Measurements from ENCODE around the gene GOLIM4.

Gene GOLIM4

DNA sequence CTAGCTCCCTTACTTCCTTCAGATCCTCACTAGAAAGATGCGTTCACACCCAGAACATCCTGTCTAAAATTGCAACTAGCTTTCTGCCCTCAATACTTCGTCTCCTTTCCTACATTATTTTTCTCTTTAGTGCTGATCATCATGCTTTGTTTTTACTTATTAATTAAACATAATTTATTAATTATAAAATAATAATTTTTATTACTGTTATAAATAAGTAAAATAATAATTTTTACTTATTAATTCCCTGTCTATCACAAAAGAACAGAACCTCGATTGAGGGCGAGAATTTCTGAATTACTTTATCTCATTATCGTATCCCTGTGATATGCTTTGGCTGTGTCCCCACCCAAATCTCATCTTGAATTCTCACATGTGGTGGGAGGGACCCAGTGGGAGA is 41.3 kb downstream of the GOLIM4 start:
- DNase-seq (ENCODE audit: low read depth): no peak
- H3K9me3 ChIP-seq (ENCODE audit: control insufficient read depth, low read length): no peaks in the 10 kb centered on the region
- no peak overlapping the region for H3K9ac ChIP-seq (ENCODE audit: low read length)

GRCh38 chr3:168053115-168053514 is 42.6 kb downstream of the GOLIM4 start:
- peak; percentile 60 for DNase-seq (ENCODE audit: low read depth)
- Histone ChIP-seq H3K4me3 (ENCODE audit: low read length) (no peak overlapping the region), H3K36me3 (ENCODE audit: control insufficient read depth, insufficient read depth, low read length, severe bottlenecking) (no peaks in the 10 kb centered on the region), H3K4me1 (ENCODE audit: control insufficient read depth, insufficient read depth, low read length) (peaks cover 23% of the 10 kb centered on the region), H3K9ac (ENCODE audit: low read length) (peak overlapping the region; percentile 2), H3K9me3 (ENCODE audit: control insufficient read depth, low read length) (no peaks in the 10 kb centered on the region), H3K27me3 (replicated peaks; ENCODE audit: control insufficient read depth, insufficient read depth, low read length) (no peaks in the 10 kb centered on the region)

More for the DNA sequence above, 41.3 kb downstream of the GOLIM4 start:
- Histone ChIP-seq H3K4me1 (ENCODE audit: control insufficient read depth, insufficient read depth, low read length) (peaks cover 12% of the 10 kb centered on the region), H3K4me3 (ENCODE audit: low read length) (no peak overlapping the region), H3K27me3 (replicated peaks; ENCODE audit: control insufficient read depth, insufficient read depth, low read length) (no peaks in the 10 kb centered on the region), H3K36me3 (ENCODE audit: control insufficient read depth, insufficient read depth, low read length, severe bottlenecking) (no peaks in the 10 kb centered on the region)

- no peaks in the 10 kb centered on the region for H3K9me3 ChIP-seq (ENCODE audit: control insufficient read depth, low read length)
- no peak for DNase-seq (ENCODE audit: low read depth)
- no peaks in the 10 kb centered on the region for H3K27me3 ChIP-seq (replicated peaks; ENCODE audit: control insufficient read depth, insufficient read depth, low read length)
- no peak overlapping the region for H3K4me3 ChIP-seq (ENCODE audit: low read length)
- no peaks in the 10 kb centered on the region for H3K36me3 ChIP-seq (ENCODE audit: control insufficient read depth, insufficient read depth, low read length, severe bottlenecking)
- peaks cover 23% of the 10 kb centered on the region for H3K4me1 ChIP-seq (ENCODE audit: control insufficient read depth, insufficient read depth, low read length)
- peak overlapping the region; percentile 2 for H3K9ac ChIP-seq (ENCODE audit: low read length)
Measured at GRCh38 chr3:168052515-168052914, 43.2 kb downstream of the GOLIM4 start.

GRCh38 chr3:168051531-168052471 is 43.9 kb downstream of the GOLIM4 start:
- Histone ChIP-seq H3K9ac (ENCODE audit: low read length) (no peak overlapping the region), H3K9me3 (ENCODE audit: control insufficient read depth, low read length) (no peaks in the 10 kb centered on the region), H3K36me3 (ENCODE audit: control insufficient read depth, insufficient read depth, low read length, severe bottlenecking) (no peaks in the 10 kb centered on the region), H3K4me3 (ENCODE audit: low read length) (peak overlapping the region; percentile 10), H3K4me1 (ENCODE audit: control insufficient read depth, insufficient read depth, low read length) (peaks cover 23% of the 10 kb centered on the region), H3K27me3 (replicated peaks; ENCODE audit: control insufficient read depth, insufficient read depth, low read length) (no peaks in the 10 kb centered on the region)
- peak; percentile 53 for DNase-seq (ENCODE audit: low read depth)

DNA sequence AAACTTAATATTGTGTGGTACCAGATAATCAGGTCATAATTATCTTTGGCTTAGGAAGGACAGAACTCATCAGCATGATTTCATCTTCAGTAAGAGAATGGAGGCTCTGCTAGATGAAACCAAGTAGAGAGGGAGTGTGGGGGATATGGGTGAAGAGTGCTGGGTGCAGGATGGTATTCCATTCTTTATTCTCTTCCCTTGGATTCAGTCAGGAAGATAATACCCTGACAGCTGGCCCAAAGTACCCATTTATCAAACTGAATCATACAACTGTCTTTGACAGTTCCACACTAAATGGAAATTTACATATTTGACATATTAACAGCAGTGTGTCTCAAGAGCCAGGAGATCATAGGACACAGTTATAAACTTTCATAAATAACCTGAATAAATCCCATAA is 44.7 kb downstream of the GOLIM4 start:
- Histone ChIP-seq H3K36me3 (ENCODE audit: control insufficient read depth, insufficient read depth, low read length, severe bottlenecking) (no peaks in the 10 kb centered on the region), H3K4me3 (ENCODE audit: low read length) (no peak overlapping the region), H3K4me1 (ENCODE audit: control insufficient read depth, insufficient read depth, low read length) (peaks cover 23% of the 10 kb centered on the region), H3K9me3 (ENCODE audit: control insufficient read depth, low read length) (no peaks in the 10 kb centered on the region), H3K9ac (ENCODE audit: low read length) (no peak overlapping the region), H3K27me3 (replicated peaks; ENCODE audit: control insufficient read depth, insufficient read depth, low read length) (no peaks in the 10 kb centered on the region)
- no peak for DNase-seq (ENCODE audit: low read depth)

DNA sequence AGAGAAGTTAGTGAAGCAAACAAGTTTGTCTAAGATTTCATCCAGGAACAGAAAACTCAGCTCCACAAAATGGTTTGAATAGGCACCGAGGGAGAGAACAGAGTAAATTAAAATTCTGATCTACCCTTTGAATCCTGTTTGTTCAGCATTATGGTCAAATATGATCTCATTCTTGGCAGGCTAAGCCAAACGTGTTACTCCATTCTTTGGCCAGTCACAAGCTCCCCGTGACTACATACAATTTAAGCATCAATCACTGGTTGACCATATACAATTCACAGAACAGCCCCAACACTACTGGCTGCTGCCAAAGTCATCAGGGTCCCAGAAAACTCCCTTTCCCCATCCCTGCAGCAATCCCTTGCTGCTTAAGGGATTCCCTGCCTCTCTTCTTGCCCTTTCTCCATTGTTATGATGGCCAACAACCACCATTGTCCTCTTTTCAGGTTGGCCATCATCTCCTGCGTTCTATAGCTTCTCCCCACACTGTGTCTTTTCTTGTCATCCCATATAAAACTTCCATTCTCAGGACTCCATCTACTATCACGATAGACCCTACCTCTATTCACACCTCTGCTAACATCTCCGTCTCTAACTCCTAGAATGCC is 46.3 kb downstream of the GOLIM4 start:
- peak; percentile 37 for DNase-seq (ENCODE audit: low read depth)
- H3K27me3 ChIP-seq (replicated peaks; ENCODE audit: control insufficient read depth, insufficient read depth, low read length): no peaks in the 10 kb centered on the region
- no peaks in the 10 kb centered on the region for H3K36me3 ChIP-seq (ENCODE audit: control insufficient read depth, insufficient read depth, low read length, severe bottlenecking)
- H3K9me3 ChIP-seq (ENCODE audit: control insufficient read depth, low read length): no peaks in the 10 kb centered on the region
- peak overlapping the region; percentile 26 for H3K9ac ChIP-seq (ENCODE audit: low read length)
- H3K4me3 ChIP-seq (ENCODE audit: low read length): no peak overlapping the region
- H3K4me1 ChIP-seq (ENCODE audit: control insufficient read depth, insufficient read depth, low read length): peaks cover 23% of the 10 kb centered on the region

- no peaks in the 10 kb centered on the region for H3K27me3 ChIP-seq (replicated peaks; ENCODE audit: control insufficient read depth, insufficient read depth, low read length)
- no peak overlapping the region for H3K4me3 ChIP-seq (ENCODE audit: low read length)
- H3K4me1 ChIP-seq (ENCODE audit: control insufficient read depth, insufficient read depth, low read length): peaks cover 23% of the 10 kb centered on the region
- no peaks in the 10 kb centered on the region for H3K9me3 ChIP-seq (ENCODE audit: control insufficient read depth, low read length)
- H3K36me3 ChIP-seq (ENCODE audit: control insufficient read depth, insufficient read depth, low read length, severe bottlenecking): no peaks in the 10 kb centered on the region
- no peak for DNase-seq (ENCODE audit: low read depth)
- H3K9ac ChIP-seq (ENCODE audit: low read length): peak overlapping the region; percentile 26
Measured at GRCh38 chr3:168048414-168049330, 47.1 kb downstream of the GOLIM4 start.

DNA sequence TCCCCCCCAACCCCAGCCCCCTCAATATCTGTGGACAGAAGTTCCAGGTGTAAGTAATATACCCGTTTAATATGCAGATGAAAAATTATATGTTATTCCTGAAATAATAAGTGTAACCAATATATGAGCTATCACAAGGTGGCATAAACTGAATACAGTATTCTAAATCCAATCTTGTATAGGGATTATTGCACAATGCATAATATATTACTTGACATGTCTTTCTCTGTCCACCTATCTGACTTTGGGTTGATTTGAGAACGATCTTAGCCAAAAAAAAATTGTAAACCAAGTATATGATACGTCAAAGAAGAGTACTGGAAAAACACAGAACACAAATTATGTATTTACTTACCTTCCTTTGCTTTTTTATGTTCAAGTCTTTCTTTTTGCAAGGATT is 47.8 kb downstream of the GOLIM4 start:
- Histone ChIP-seq H3K4me1 (ENCODE audit: control insufficient read depth, insufficient read depth, low read length) (peaks cover 23% of the 10 kb centered on the region), H3K4me3 (ENCODE audit: low read length) (no peak overlapping the region)
- DNase-seq (ENCODE audit: low read depth): no peak

GRCh38 chr3:168047190-168047795 is 48.4 kb downstream of the GOLIM4 start:
- peak; percentile 94 for DNase-seq (ENCODE audit: low read depth)

More for the DNA sequence above, 47.8 kb downstream of the GOLIM4 start:
- H3K9me3 ChIP-seq (ENCODE audit: control insufficient read depth, low read length): no peaks in the 10 kb centered on the region
- H3K36me3 ChIP-seq (ENCODE audit: control insufficient read depth, insufficient read depth, low read length, severe bottlenecking): peaks cover 3% of the 10 kb centered on the region
- no peak overlapping the region for H3K9ac ChIP-seq (ENCODE audit: low read length)
- H3K27me3 ChIP-seq (replicated peaks; ENCODE audit: control insufficient read depth, insufficient read depth, low read length): no peaks in the 10 kb centered on the region

GRCh38 chr3:168044049-168044448 is 51.7 kb downstream of the GOLIM4 start:
- H3K4me3 ChIP-seq (ENCODE audit: low read length): no peak overlapping the region
- H3K9me3 ChIP-seq (ENCODE audit: control insufficient read depth, low read length): no peaks in the 10 kb centered on the region
- no peak overlapping the region for H3K9ac ChIP-seq (ENCODE audit: low read length)
- peaks cover 14% of the 10 kb centered on the region for H3K36me3 ChIP-seq (ENCODE audit: control insufficient read depth, insufficient read depth, low read length, severe bottlenecking)
- H3K27me3 ChIP-seq (replicated peaks; ENCODE audit: control insufficient read depth, insufficient read depth, low read length): no peaks in the 10 kb centered on the region
- no peak for DNase-seq (ENCODE audit: low read depth)
- H3K4me1 ChIP-seq (ENCODE audit: control insufficient read depth, insufficient read depth, low read length): peaks cover 7% of the 10 kb centered on the region

More at GRCh38 chr3:168047190-168047795, 48.4 kb downstream of the GOLIM4 start:
- Histone ChIP-seq H3K9ac (ENCODE audit: low read length) (no peak overlapping the region), H3K9me3 (ENCODE audit: control insufficient read depth, low read length) (no peaks in the 10 kb centered on the region), H3K4me3 (ENCODE audit: low read length) (no peak overlapping the region), H3K36me3 (ENCODE audit: control insufficient read depth, insufficient read depth, low read length, severe bottlenecking) (peaks cover 6% of the 10 kb centered on the region), H3K4me1 (ENCODE audit: control insufficient read depth, insufficient read depth, low read length) (peaks cover 23% of the 10 kb centered on the region), H3K27me3 (replicated peaks; ENCODE audit: control insufficient read depth, insufficient read depth, low read length) (no peaks in the 10 kb centered on the region)
